Loucy (cell line): ENCODE results near the gene AMPD3.

Experiments
- CTCF ChIP-seq: fragments of 200-600 bp; sonication (generic); conservative IDR thresholded peaks from 2 replicates; pipeline ENCODE4 v1.5.1; 2014; ENCODE audit warnings: mild to moderate bottlenecking, antibody characterized with exemption, low read length
- EZH2phosphoT487 ChIP-seq: fragments of 200-600 bp; IDR thresholded peaks from 2 replicates; pipeline ENCODE4 v1.6.1; 2018; ENCODE audit warnings: antibody characterized with exemption, mild to moderate bottlenecking, moderate library complexity, borderline replicate concordance

- TF ChIP-seq CTCF (no peak), EZH2phosphoT487 (no peak)
Observed at GRCh38 chr11:10414659-10415058, 40.4 kb upstream of the AMPD3 start.
